ENCODE measurements around the gene WDFY4.

The WDFY4 gene

DNA sequence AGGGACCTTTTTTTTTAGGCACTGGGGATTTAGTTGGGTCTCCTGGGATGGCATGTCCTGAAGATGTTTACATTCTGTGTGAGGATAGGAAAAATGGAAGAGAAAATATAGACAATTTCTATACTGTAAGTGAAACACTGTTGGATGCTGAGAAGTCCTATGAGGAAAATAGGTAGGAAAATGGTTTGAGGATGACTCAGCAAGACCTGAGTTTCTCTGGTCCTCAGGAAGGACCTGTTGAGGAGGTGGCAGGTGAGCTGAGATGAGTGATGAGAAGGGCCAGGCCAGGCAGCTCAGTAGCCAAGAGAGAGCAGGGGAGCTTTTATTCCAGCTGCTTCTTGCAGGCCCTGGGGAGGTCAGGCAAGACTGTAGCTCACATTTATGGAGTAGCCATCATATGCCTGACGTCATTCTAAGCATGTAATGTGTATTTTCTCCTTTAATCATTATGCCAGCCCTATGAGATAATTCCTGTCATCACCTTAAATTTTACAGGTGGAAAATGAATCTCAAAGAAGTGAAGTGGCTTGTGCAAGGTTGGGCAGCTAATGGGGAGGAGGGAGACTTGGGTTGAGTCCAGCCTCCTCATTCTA lies 274.0 kb downstream of the WDFY4 start:
- Histone ChIP-seq H3K36me3 (no peaks in the 10 kb centered on the region), H3K27ac (no peak overlapping the region), H3K4me3 (ENCODE audit: low read depth, low read length) (no peak overlapping the region), H3K9me3 (ENCODE audit: severe bottlenecking) (no peaks in the 10 kb centered on the region), H3K27me3 (ENCODE audit: insufficient read depth, low read depth, severe bottlenecking) (peaks cover 3% of the 10 kb centered on the region)
- no peak for DNase-seq
- TF ChIP-seq, protein P1, sequence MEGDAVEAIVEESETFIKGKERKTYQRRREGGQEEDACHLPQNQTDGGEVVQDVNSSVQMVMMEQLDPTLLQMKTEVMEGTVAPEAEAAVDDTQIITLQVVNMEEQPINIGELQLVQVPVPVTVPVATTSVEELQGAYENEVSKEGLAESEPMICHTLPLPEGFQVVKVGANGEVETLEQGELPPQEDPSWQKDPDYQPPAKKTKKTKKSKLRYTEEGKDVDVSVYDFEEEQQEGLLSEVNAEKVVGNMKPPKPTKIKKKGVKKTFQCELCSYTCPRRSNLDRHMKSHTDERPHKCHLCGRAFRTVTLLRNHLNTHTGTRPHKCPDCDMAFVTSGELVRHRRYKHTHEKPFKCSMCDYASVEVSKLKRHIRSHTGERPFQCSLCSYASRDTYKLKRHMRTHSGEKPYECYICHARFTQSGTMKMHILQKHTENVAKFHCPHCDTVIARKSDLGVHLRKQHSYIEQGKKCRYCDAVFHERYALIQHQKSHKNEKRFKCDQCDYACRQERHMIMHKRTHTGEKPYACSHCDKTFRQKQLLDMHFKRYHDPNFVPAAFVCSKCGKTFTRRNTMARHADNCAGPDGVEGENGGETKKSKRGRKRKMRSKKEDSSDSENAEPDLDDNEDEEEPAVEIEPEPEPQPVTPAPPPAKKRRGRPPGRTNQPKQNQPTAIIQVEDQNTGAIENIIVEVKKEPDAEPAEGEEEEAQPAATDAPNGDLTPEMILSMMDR (IDR thresholded peaks at IDR 0.05; ENCODE audit: low read depth, low read length): no peak

DNA sequence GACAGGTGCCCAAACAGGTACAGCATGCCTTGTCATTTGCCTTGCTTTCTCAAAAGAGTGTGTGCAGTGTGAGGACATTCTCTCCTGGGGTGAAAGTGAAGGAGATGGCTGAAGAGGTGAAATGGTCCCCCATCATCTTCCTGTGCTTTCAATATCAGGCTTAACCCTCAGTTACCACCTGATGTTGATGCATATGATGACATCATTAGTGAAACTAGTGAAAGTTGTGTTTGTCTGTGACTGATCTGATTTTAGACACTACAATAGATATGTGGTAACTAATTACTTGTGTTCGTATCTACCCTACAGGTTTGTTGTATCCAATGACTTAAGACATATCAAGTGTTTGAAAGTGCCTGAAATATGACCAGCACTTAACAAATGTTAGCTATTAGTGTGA lies 279.4 kb downstream of the WDFY4 start:
- no peak for DNase-seq
- H3K36me3 ChIP-seq: no peaks in the 10 kb centered on the region
- TF ChIP-seq, protein P1 (IDR thresholded peaks at IDR 0.05; ENCODE audit: low read depth, low read length): no peak
- H3K27ac ChIP-seq: no peak overlapping the region
- H3K27me3 ChIP-seq (ENCODE audit: insufficient read depth, low read depth, severe bottlenecking): peaks cover 9% of the 10 kb centered on the region
- no peaks in the 10 kb centered on the region for H3K9me3 ChIP-seq (ENCODE audit: severe bottlenecking)
- no peak overlapping the region for H3K4me3 ChIP-seq (ENCODE audit: low read depth, low read length)

DNA sequence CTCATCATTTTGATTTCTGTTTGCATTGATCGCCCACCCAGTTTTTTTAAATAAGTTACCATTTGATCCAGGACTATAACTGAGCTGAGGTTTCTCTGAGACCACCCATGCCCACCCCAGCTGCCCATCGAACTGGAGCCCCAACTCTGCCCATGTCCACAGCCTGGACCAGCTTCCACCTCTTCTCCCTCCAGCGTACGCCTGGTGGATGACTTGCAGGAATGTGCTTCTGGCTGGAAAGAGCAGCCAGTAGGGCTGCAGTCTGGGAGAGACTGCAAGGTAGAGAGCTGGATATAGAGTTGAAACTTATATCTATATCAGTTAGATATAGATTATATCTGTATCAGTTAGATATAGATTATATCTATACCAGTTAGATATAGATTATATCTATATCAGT lies 280.8 kb downstream of the WDFY4 start:
- TF ChIP-seq, protein P1 (IDR thresholded peaks at IDR 0.05; ENCODE audit: low read depth, low read length): no peak
- Histone ChIP-seq H3K36me3 (no peaks in the 10 kb centered on the region), H3K27ac (no peak overlapping the region), H3K27me3 (ENCODE audit: insufficient read depth, low read depth, severe bottlenecking) (peaks cover 9% of the 10 kb centered on the region), H3K4me3 (ENCODE audit: low read depth, low read length) (no peak overlapping the region), H3K9me3 (ENCODE audit: severe bottlenecking) (no peaks in the 10 kb centered on the region)
- DNase-seq: no peak

DNA sequence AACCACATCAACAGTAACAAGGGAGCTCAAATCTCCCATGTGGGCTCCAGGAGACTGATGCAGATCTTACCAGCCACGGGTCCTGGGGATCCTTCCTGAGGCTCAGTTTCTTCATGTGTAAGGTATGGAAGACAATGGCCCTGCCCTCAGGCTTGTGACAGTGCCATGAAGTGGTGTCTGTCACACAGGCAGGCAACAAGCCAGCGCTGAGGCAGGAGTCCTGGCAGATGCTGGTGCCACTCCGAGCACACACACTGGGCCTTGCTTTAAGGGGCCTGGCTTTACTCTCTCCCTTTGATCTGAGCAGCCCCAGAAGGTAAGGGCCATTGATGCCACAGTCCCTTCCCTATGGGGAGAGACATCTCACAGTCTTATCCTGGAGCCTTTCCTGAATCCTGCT lies 283.4 kb downstream of the WDFY4 start:
- no peak for DNase-seq
- Histone ChIP-seq H3K27me3 (ENCODE audit: insufficient read depth, low read depth, severe bottlenecking) (peaks cover 9% of the 10 kb centered on the region), H3K27ac (no peak overlapping the region), H3K4me3 (ENCODE audit: low read depth, low read length) (no peak overlapping the region), H3K9me3 (ENCODE audit: severe bottlenecking) (no peaks in the 10 kb centered on the region), H3K36me3 (no peaks in the 10 kb centered on the region)
- TF ChIP-seq, protein P1 (IDR thresholded peaks at IDR 0.05; ENCODE audit: low read depth, low read length): no peak

DNA sequence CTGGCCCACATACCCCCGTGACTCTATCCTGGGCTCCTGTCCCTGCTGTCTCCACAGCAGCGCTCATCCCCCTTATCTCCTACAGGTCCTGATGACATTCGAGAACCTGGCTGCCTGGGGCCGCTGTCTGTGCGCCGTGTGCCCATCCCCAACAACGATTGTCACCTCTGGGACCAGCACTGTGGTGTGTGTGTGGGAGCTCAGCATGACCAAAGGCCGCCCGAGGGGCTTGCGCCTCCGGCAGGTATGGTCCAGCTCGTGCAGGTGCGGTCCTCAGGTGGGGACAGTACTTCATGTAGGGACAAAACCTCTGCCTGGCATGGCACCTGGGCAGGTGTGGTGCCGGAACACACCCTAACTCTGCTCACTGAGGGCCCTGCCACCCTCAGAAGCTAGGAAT lies 285.4 kb downstream of the WDFY4 start:
- no peaks in the 10 kb centered on the region for H3K36me3 ChIP-seq
- no peak overlapping the region for H3K4me3 ChIP-seq (ENCODE audit: low read depth, low read length)
- DNase-seq: no peak
- H3K9me3 ChIP-seq (ENCODE audit: severe bottlenecking): no peaks in the 10 kb centered on the region
- TF ChIP-seq, protein P1 (IDR thresholded peaks at IDR 0.05; ENCODE audit: low read depth, low read length): no peak
- no peak overlapping the region for H3K27ac ChIP-seq
- H3K27me3 ChIP-seq (ENCODE audit: insufficient read depth, low read depth, severe bottlenecking): peaks cover 4% of the 10 kb centered on the region

DNA sequence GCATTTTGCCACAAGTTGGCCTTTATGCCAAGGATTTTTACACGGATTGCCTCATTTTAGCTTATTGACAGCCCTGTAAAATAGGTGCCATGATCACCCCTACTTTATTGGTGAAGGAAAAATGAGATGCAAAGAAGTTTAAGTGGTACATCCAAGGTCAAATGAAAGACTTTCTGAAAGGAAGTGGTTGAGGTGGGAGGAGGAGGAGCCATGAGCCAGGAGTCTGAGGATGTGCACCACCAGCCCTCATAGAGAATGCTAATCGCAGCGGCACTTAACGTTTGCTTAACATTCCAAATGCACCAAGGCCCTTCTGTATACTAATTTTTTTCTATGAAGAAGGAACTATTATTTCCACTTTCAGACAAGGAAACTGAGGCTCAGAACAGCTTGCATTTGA lies 286.0 kb downstream of the WDFY4 start:
- TF ChIP-seq, protein P1 (IDR thresholded peaks at IDR 0.05; ENCODE audit: low read depth, low read length): no peak
- Histone ChIP-seq H3K27me3 (ENCODE audit: insufficient read depth, low read depth, severe bottlenecking) (peaks cover 8% of the 10 kb centered on the region), H3K36me3 (no peaks in the 10 kb centered on the region), H3K9me3 (ENCODE audit: severe bottlenecking) (no peaks in the 10 kb centered on the region), H3K4me3 (ENCODE audit: low read depth, low read length) (no peak overlapping the region), H3K27ac (no peak overlapping the region)
- DNase-seq: no peak
